ENCODE results near the gene VSIR. TPM values are rescaled to one million over a fixed set of nuclear protein-coding genes. Genes with fewer than 3 reads are reported as not detected.

VSIR gene
- total RNA-seq, 2 experiments from 2014 or later = 86.2 to 91.4 TPM

DNA sequence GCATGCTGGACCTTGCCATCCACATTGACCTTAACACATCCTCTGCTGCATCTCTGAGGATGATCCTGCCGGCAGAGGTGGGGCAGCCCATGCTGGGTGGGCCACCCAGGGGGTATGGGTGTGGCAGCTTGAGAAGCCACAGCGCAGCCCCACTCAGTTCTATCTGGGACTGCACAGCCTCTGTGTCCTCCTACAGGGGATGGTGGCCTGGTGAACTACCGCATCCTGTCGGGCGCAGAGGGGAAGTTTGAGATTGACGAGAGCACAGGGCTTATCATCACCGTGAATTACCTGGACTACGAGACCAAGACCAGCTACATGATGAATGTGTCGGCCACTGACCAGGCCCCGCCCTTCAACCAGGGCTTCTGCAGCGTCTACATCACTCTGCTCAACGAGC, 41.5 kb downstream of the VSIR start:
- Histone ChIP-seq H3K9me3 (ENCODE audit: control insufficient read depth in 1 of 2, insufficient read depth in 1 of 2, low read length in 2 of 2) (no peaks in the 10 kb centered on the region), H3K36me3 (ENCODE audit: insufficient read depth, low read length) (no peaks in the 10 kb centered on the region), H3K4me3 (ENCODE audit: low read length) (no peak overlapping the region), H3K27ac (ENCODE audit: low read depth in 1 of 2, low read length in 2 of 2) (no peak overlapping the region), H3K4me1 (ENCODE audit: insufficient read depth, low read length) (peaks cover 100% of the 10 kb centered on the region), H3K27me3 (ENCODE audit: control insufficient read depth in 1 of 2, insufficient read depth in 2 of 2, low read length in 2 of 2) (no peaks in the 10 kb centered on the region)
- TF ChIP-seq, protein P1, sequence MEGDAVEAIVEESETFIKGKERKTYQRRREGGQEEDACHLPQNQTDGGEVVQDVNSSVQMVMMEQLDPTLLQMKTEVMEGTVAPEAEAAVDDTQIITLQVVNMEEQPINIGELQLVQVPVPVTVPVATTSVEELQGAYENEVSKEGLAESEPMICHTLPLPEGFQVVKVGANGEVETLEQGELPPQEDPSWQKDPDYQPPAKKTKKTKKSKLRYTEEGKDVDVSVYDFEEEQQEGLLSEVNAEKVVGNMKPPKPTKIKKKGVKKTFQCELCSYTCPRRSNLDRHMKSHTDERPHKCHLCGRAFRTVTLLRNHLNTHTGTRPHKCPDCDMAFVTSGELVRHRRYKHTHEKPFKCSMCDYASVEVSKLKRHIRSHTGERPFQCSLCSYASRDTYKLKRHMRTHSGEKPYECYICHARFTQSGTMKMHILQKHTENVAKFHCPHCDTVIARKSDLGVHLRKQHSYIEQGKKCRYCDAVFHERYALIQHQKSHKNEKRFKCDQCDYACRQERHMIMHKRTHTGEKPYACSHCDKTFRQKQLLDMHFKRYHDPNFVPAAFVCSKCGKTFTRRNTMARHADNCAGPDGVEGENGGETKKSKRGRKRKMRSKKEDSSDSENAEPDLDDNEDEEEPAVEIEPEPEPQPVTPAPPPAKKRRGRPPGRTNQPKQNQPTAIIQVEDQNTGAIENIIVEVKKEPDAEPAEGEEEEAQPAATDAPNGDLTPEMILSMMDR (IDR thresholded peaks at IDR 0.05) = no peak
- ChIA-PET CTCF (interaction anchor here (1.0 to 5.0 kb wide), 2 partner anchors 24 to 41 kb away, joined by 4 to 20 read pairs; partner anchors contain the start of gene VSIR), POLR2A (interaction anchor here (2.0 to 14.4 kb wide), 5 partner anchors 8 to 42 kb away, joined by 5 to 252 read pairs (median 10); partner anchors contain the start of gene VSIR)
- Mint-ChIP-seq H3K9me3 (no peaks in the 10 kb centered on the region), H3K27ac (peak overlapping the region; percentile 89), H3K36me3 (ENCODE audit: low read depth) (no peaks in the 10 kb centered on the region), H3K4me1 (ENCODE audit: low read depth) (peaks cover 91% of the 10 kb centered on the region), H3K4me3 (peak overlapping the region; percentile 11), H3K27me3 (no peaks in the 10 kb centered on the region)
- DNase-seq = peak in 2 of 14 experiments; percentile 36 to 52
- no peak for ATAC-seq (ENCODE audit: poor library complexity)
- intact Hi-C loops (cut with DNase I, micrococcal nuclease) = no loop called here

DNA sequence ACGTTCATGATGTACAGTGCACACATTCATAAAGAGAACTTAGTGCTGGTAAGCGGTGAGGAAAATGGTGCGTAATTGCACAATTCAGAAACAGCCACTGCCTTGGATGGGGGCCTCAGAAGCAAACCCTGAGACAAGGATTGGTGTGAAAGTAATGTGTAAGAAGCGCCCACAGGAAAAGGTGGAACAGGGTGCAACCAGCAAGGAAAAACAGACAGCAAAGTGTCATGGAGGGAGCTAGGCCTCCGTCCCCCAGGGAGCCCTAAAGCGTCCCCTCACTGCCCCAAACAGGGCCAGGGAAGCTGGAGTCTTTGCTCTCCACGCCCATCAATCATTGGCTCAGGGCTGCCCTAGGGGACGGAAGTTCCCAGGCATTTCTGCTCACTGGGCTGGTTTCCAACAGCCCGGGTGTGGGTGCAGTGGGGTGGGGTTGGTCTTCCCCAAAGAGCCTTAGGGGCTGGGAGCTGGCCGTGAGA, 44.1 kb downstream of the VSIR start:
- Histone ChIP-seq H3K36me3 (ENCODE audit: insufficient read depth, low read length) (no peaks in the 10 kb centered on the region), H3K4me3 (ENCODE audit: low read length) (no peak overlapping the region), H3K9me3 (ENCODE audit: control insufficient read depth in 1 of 2, insufficient read depth in 1 of 2, low read length in 2 of 2) (no peaks in the 10 kb centered on the region), H3K27me3 (ENCODE audit: control insufficient read depth in 1 of 2, insufficient read depth in 2 of 2, low read length in 2 of 2) (no peaks in the 10 kb centered on the region), H3K27ac (ENCODE audit: low read depth in 1 of 2, low read length in 2 of 2) (peak overlapping the region in 1 of 2 donors; percentile 88), H3K4me1 (ENCODE audit: insufficient read depth, low read length) (peaks cover 100% of the 10 kb centered on the region)
- TF ChIP-seq, protein P1 (IDR thresholded peaks at IDR 0.05) = no peak
- ATAC-seq (ENCODE audit: poor library complexity) = no peak
- Mint-ChIP-seq H3K36me3 (ENCODE audit: low read depth) (no peaks in the 10 kb centered on the region), H3K4me1 (ENCODE audit: low read depth) (peaks cover 90% of the 10 kb centered on the region), H3K27ac (peak overlapping the region; percentile 96), H3K9me3 (no peaks in the 10 kb centered on the region), H3K27me3 (no peaks in the 10 kb centered on the region), H3K4me3 (peak overlapping the region; percentile 54)
- CTCF ChIA-PET = interaction anchor here (5.0 kb wide), 1 partner anchor 44 kb away, joined by 20 read pairs; the partner anchor contains the start of gene VSIR
- intact Hi-C loops (cut with DNase I, micrococcal nuclease) = no loop called here
- peak in 1 of 14 experiments; percentile 51 for DNase-seq
- POLR2A ChIA-PET = interaction anchor here (1.5 to 14.4 kb wide), 8 partner anchors 11 to 44 kb away, joined by 4 to 252 read pairs (median 46); partner anchors contain the start of gene VSIR

DNA sequence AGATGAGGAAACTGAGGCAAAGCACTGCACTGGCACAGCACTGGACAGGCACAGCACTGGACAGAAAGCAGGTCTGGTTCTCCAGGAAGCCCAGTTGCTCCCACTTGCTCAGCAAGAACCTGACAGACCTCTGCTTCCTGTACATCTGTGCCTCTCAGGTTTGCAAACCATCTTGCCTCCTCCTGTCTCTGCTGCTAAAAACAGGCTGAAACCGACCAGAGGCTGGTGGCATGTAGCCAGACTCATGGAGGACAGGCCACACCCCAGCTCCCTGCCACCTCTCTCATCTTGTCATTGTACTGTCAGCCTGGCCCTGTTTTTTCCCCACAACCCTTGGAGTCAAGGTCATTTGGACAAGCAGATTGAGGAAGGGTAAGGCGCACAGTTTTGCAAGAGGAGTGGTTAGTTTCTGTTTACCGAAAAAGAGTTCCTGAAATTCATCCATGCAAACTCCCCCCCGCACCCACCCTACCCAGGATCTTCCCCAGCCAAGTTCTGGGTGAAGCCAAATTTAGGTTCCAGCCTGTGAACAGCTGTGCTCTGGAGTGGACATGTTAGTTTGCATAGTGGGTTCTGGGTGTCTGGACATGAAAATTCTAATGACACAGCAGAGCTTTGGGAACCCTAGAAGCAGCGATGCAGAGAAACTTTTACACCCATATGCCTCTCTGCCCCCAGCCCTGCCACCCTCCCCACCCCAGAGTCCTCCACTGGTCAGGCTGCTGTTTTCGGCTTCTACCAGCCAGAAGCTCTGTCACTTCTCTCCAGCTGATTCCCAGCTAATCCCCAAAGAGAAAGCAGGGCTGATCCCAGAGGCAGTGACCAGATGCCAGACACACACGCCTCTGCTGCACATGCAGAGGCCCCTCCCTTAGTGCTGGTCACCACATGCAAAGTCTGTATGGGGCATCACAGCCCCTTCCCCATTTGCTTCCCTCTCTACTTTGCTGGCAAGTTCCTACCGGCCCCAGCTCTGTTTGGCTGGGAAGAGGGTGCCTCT, 45.3 kb downstream of the VSIR start:
- no peaks in the 10 kb centered on the region for H3K27me3 Mint-ChIP-seq
- Histone ChIP-seq H3K27me3 (ENCODE audit: control insufficient read depth in 1 of 2, insufficient read depth in 2 of 2, low read length in 2 of 2) (no peaks in the 10 kb centered on the region), H3K4me1 (ENCODE audit: insufficient read depth, low read length) (peaks cover 100% of the 10 kb centered on the region), H3K9me3 (ENCODE audit: control insufficient read depth in 1 of 2, insufficient read depth in 1 of 2, low read length in 2 of 2) (no peaks in the 10 kb centered on the region), H3K36me3 (ENCODE audit: insufficient read depth, low read length) (no peaks in the 10 kb centered on the region), H3K4me3 (ENCODE audit: low read length) (peak overlapping the region; percentile 10), H3K27ac (ENCODE audit: low read depth in 1 of 2, low read length in 2 of 2) (peak overlapping the region; percentile 74 to 88)
- H3K36me3 Mint-ChIP-seq (ENCODE audit: low read depth) = no peaks in the 10 kb centered on the region
- DNase-seq (peak; percentile 56 to 91 (median 73)), ATAC-seq (ENCODE audit: poor library complexity) (peak; percentile 65)
- H3K9me3 Mint-ChIP-seq = no peaks in the 10 kb centered on the region
- H3K4me1 Mint-ChIP-seq (ENCODE audit: low read depth) = peaks cover 79% of the 10 kb centered on the region
- peak overlapping the region; percentile 73 for H3K4me3 Mint-ChIP-seq
- POLR2A ChIA-PET = interaction anchor here (1.0 to 14.4 kb wide), 14 partner anchors 10 to 45 kb away, joined by 4 to 252 read pairs (median 10); partner anchors contain the start of gene VSIR
- intact Hi-C loops (cut with DNase I, micrococcal nuclease) = loop anchor here in 1 of 2 experiments (1.0 kb wide), 2 partner anchors 20 to 45 kb away; partner anchors contain the start of gene VSIR
- CTCF ChIA-PET = interaction anchor here (1.5 to 3.5 kb wide), 4 partner anchors 21 to 45 kb away, joined by 4 to 25 read pairs (median 6); partner anchors contain the start of gene VSIR
- peak overlapping the region; percentile 96 for H3K27ac Mint-ChIP-seq
- TF ChIP-seq, protein P1 (IDR thresholded peaks at IDR 0.05) = no peak
